ENCODE measurements around the gene C1QL4.
A peak's percentile ranks its signal among the peaks of the same experiment; 100 is the strongest.

The C1QL4 gene

DNA sequence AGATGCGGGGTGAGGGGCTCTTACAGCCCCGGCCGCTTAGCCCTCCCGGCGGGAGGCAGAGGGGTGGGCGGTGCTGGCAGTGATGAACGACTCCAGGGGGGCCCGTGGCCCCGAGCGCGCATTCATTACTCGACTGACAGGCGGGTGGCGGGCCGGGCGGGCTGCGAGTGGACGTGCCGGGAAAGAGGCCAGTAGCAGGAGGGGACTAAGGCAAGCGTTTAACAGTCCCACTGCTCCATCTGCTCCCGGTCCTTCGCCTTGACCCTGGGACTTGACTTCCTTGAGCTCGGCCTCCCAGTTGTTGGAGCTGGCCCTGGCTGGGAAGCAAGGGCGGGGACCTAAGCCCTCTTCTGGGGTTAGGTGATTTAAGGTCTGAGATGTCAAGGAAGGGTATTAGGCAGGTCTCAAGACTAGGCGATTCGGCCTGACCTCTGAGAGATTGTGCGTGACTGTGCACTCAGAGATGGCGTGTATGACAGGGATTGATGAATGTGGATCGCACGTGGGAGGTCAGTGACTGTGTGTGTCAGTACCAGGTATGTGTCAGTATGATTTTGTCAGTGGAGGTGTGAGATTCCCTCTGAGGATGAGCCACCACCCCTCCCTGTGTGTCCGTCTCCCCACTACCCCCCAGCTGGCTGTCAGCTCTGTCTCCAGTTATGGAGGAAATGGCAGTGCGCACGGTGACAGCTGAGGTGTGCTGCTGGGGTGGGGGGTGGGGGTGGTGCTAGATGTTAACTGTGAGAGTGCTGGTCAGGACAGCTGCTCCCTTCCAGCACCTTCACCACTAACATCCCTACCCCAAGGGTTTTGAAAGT lies 6.1 kb upstream of the C1QL4 start:
- 0 out of 2 replicates have a peak overlapping the region, but pooled peaks have one; percentile 4 for H3K4me3 ChIP-seq (ENCODE audit: low read depth, low read length)
- no peak for DNase-seq (ENCODE audit: low read depth)
- TF ChIP-seq, protein P1, sequence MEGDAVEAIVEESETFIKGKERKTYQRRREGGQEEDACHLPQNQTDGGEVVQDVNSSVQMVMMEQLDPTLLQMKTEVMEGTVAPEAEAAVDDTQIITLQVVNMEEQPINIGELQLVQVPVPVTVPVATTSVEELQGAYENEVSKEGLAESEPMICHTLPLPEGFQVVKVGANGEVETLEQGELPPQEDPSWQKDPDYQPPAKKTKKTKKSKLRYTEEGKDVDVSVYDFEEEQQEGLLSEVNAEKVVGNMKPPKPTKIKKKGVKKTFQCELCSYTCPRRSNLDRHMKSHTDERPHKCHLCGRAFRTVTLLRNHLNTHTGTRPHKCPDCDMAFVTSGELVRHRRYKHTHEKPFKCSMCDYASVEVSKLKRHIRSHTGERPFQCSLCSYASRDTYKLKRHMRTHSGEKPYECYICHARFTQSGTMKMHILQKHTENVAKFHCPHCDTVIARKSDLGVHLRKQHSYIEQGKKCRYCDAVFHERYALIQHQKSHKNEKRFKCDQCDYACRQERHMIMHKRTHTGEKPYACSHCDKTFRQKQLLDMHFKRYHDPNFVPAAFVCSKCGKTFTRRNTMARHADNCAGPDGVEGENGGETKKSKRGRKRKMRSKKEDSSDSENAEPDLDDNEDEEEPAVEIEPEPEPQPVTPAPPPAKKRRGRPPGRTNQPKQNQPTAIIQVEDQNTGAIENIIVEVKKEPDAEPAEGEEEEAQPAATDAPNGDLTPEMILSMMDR (IDR thresholded peaks at IDR 0.05; ENCODE audit: low read depth, low read length, missing control alignments), result no peak

DNA sequence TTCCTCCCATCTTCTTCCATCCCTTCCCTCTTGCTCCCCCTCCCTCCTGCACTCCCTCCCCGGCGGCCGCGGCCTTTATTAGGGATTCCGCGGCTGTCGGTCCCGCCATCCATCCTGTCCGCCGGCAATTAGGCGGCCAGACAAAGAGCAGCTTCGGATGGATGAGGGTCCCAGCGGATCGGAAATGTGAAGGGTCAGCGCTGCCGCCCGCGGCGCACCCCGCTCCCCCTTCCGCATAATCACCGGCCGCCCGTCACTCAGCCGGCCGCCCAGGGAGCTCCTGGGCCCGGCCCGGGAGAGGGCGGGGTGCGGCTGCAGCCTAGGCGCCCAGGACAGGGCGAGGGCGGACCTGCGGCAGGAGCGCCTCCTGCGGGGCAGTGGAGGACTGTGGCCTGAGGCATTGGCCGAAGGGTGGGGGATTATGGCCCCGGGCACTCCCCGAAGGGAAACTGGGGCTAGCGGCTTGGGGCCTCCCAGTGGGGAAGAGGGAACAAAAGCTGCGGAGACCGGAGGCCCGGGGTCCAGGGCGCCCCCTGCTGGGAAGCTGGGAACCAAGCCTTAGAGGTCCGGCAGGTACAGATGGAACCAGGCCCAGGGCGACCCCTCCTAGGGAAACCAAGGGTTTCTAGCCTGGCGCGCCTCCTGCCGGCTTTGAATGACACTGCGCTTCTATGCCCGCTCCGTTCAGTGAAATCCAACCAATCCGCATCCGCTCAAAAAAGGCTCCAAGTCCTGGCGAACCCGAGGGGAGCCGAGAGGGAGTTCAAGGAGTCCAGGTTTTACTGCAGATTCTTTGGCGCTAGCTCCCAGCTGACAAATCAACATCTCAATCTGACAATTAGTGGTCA lies 5.3 kb upstream of the C1QL4 start:
- H3K4me3 ChIP-seq (ENCODE audit: low read depth, low read length), result peak overlapping the region; percentile 4; the same call in 1 of the 2 replicates
- TF ChIP-seq, protein P1 (IDR thresholded peaks at IDR 0.05; ENCODE audit: low read depth, low read length, missing control alignments), result peak; percentile 90
- DNase-seq (ENCODE audit: low read depth), result peak; percentile 55

DNA sequence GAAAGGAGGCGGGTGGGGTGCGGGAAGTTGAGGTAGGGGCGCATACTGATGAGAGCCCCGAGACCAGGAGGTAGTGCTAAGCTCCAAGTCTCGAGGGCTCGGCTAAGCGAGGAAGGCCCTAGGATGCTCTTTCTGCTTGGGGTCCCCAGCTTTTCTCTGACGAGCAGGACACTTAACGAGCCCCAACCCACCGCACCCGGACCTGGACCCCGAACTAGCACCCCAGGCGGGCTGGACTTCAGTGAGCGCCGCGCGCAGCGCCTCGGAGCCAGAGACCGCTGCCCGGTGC lies 4.7 kb upstream of the C1QL4 start:
- no peak for DNase-seq (ENCODE audit: low read depth)
- TF ChIP-seq, protein P1 (IDR thresholded peaks at IDR 0.05; ENCODE audit: low read depth, low read length, missing control alignments), result no peak
- H3K4me3 ChIP-seq (ENCODE audit: low read depth, low read length), result no peak overlapping the region

DNA sequence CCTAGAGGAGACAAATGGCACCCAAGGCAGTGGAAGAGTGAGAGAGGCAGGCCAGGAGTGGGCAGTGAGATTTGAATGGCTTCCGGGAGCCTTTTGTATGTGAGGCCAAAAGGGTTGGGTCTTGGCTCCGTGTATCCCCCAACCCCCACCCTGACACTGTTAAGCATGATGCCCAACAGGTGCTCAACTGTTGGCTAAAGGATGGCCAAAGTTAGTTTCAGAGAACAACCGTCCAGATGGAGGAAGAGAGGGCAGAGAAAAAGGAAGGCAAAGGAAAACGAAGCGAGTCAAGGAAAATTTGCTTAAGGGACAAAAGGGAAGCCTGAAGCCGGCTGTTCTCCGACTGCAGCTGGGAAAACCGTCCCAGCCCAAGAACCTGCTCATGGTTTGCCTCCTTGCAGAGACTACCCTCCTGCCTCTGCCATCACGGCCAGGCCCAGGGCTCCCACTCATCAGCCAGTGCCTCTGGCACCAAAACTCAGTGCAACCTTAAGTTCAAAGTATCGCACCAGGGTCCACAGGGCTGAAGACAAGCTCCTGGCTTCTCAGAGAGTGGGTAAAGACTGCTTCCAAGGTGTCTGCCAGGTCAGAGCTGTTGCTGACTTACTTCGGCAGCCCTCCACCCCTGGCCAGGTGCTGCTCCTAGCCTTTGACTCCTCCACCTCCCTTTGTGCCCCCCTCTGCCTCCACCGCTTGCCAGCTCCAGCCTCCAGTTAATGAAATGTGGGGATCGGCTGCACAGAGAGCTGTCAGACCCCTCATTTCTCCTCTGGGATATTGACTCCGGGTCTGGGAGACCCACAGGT lies 4.2 kb upstream of the C1QL4 start:
- TF ChIP-seq, protein P1 (IDR thresholded peaks at IDR 0.05; ENCODE audit: low read depth, low read length, missing control alignments), result no peak
- H3K4me3 ChIP-seq (ENCODE audit: low read depth, low read length), result no peak overlapping the region
- no peak for DNase-seq (ENCODE audit: low read depth)

DNA sequence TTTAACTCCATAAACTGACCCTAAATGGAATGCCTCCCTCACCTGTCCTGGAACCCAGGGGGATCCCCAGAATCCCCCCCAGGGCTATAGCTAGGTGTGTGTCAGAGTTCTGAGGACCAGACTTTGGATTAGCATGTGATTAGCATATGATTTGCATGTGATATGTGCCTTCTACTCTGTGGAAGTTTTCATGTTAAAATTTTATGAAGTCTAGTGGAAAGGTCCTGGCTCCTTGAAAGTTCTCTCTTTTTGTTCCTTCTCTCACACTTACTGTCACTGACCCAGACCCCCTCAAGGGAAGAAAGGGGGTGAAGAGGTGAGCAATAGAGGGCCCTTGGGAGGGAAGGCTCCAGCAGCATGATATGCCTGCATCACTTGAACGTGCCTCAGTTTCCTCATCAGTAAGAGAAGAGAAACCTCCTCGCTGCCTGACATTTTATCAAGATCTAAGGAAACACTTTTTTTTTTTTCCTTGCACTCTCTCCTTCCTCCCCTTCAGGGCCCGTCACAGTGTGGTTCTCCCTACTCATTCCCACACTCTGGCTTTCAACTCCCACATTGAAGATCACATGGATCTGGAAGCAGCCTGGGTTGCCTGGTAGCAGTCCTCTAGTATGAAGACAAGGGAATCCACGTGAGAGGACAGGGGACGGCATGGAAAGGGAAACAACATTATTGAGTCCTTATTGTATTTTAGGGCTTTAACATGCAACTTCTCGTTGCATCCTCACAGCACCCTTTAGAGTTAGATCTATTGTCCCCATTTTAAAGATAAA lies 3.3 kb upstream of the C1QL4 start:
- no peak overlapping the region for H3K4me3 ChIP-seq (ENCODE audit: low read depth, low read length)
- DNase-seq (ENCODE audit: low read depth), result no peak
- TF ChIP-seq, protein P1 (IDR thresholded peaks at IDR 0.05; ENCODE audit: low read depth, low read length, missing control alignments), result no peak

DNA sequence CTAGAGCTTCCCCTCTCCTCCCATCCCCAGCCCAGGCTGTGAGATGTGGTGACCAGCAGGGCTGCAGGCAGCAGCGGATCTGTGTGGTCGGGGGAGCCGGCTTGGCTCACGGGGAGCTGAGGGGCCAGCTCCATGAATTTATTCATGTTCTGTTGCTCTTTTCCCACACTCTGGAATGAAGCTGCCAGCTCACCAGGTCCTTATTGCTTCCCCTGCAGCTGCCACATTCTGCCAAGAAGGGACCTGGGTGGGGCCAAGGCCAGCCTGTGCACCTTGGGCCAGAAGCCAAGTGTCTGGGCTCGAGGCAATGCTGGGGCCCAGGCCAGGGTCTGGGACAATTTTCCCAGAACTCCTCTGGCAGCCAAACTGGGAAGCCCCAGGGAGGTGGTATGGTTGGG lies 2.5 kb upstream of the C1QL4 start:
- H3K4me3 ChIP-seq (ENCODE audit: low read depth, low read length), result no peak overlapping the region
- TF ChIP-seq, protein P1 (IDR thresholded peaks at IDR 0.05; ENCODE audit: low read depth, low read length, missing control alignments), result no peak
- no peak for DNase-seq (ENCODE audit: low read depth)
